K562 (cell line): Measurements from ENCODE around the gene LSR. TPM values are rescaled to one million over a fixed set of nuclear protein-coding genes. Genes with fewer than 3 reads are reported as not detected.

Source experiments
- ATAC-seq: fragments of 200-7000 bp; cut with Tn5 transposase; 3 replicates; pipeline ENCODE4 v1.9.1; 2020; ENCODE audit warnings: moderate library complexity
- BruUV-seq: library from RNA; stranded (reverse); fragments of 400-500 nt; replicated peaks from 2 replicates; lab custom pipeline; 2021; lab: Mats Ljungman, UMichigan
- CTCF ChIA-PET: fragments of 300-600 bp; formaldehyde crosslinking; extraction: SDS; loops from one replicate; lab custom pipeline; 2021; ENCODE audit warnings: low intra/inter-chr PET ratio; lab: Yijun Ruan, JAX
- POLR2A ChIA-PET: fragments of 300-600, 350-650 bp; sonication (Branson Sonifier 250); formaldehyde crosslinking; extraction: SDS; loops from one replicate; lab custom pipeline; 2021; ENCODE audit warnings: antibody characterized with exemption, inconsistent platforms; lab: Yijun Ruan, JAX
- DNase-seq, 4 experiments: peaks; one replicate each; pipeline versions ENCODE4 v3.0.0 to v3.0.0-alpha.2; 2011 to 2018; ENCODE audit warnings: low spot score in 3 of 4, mixed read lengths in 3 of 4; ENCODE audit errors: extremely low read depth in 1 of 4
- FAIRE-seq: peaks from 2 replicates; lab custom pipeline; 2011; peaks lifted over from hg19 to GRCh38; lab: Jason Lieb, UNC
- H2AFZ ChIP-seq: 2 replicates; pipeline ENCODE4 v1.6.0; 2011; ENCODE audit warnings: low read depth, low read length, control low read depth, inconsistent platforms
- H3K27ac ChIP-seq: fragments of 200-600 bp; 3 replicates; pipeline ENCODE4 v1.8.0; 2011; ENCODE audit warnings: low read depth, mild to moderate bottlenecking, control low read depth, inconsistent platforms, low read length, moderate library complexity, mixed read lengths; ENCODE audit errors: extremely low read depth
- H3K27me3 ChIP-seq, 2 experiments: fragments of 300-600 bp in 1 of 2; 2 replicates in 1 of 2; 3 replicates in 1 of 2; pipeline versions ENCODE4 v1.6.0 to v1.8.0; 2011; ENCODE audit warnings: inconsistent platforms in 2 of 2, low read length in 2 of 2, mild to moderate bottlenecking in 1 of 2, mixed read lengths in 1 of 2, moderate library complexity in 1 of 2; ENCODE audit not compliant: control insufficient read depth in 2 of 2, insufficient read depth in 2 of 2
- H3K36me3 ChIP-seq: fragments of 300-600 bp; 3 replicates; pipeline ENCODE4 v1.8.0; 2011; ENCODE audit warnings: mild to moderate bottlenecking, low read length, inconsistent platforms; ENCODE audit not compliant: control insufficient read depth, insufficient read depth
- H3K4me1 ChIP-seq, 2 experiments: fragments of 200-600 bp in 1 of 2; replicated peaks in 1 of 2; 2 replicates in 1 of 2; 3 replicates in 1 of 2; pipeline versions ENCODE4 v1.5.1 to v1.8.0; 2011; ENCODE audit warnings: inconsistent platforms in 2 of 2, low read length in 2 of 2, mild to moderate bottlenecking in 1 of 2, mixed read lengths in 1 of 2, moderate library complexity in 1 of 2; ENCODE audit not compliant: control insufficient read depth in 2 of 2, insufficient read depth in 2 of 2
- H3K4me2 ChIP-seq: 2 replicates; pipeline ENCODE4 v1.6.1; 2011; ENCODE audit warnings: low read length, control low read depth, inconsistent platforms, mixed read lengths; ENCODE audit not compliant: insufficient read depth
- H3K4me3 ChIP-seq: fragments of 200-600 bp; sonication (generic), shearing (Covaris generic); 2 replicates; pipeline ENCODE4 v1.5.1; 2016; ENCODE audit warnings: control low read depth, inconsistent platforms
- H3K79me2 ChIP-seq: fragments of 200-600 bp; 3 replicates; pipeline ENCODE4 v1.8.0; 2011; ENCODE audit warnings: low read length, inconsistent platforms; ENCODE audit not compliant: control insufficient read depth, insufficient read depth
- H3K9ac ChIP-seq, 2 experiments: 2 replicates each; pipeline versions ENCODE4 v1.6.0 to v1.6.1; 2011; ENCODE audit warnings: low read depth in 2 of 2, low read length in 2 of 2, control low read depth in 1 of 2, inconsistent platforms in 1 of 2, mild to moderate bottlenecking in 1 of 2, mixed read lengths in 1 of 2; ENCODE audit not compliant: insufficient read depth in 1 of 2
- H3K9me1 ChIP-seq: one replicate; pipeline ENCODE4 v1.6.0; 2011; ENCODE audit warnings: inconsistent platforms, mild to moderate bottlenecking, low read length, moderate library complexity; ENCODE audit not compliant: control insufficient read depth, insufficient read depth
- H3K9me3 ChIP-seq: replicated peaks from 2 replicates; pipeline ENCODE4 v1.5.1; 2011; ENCODE audit warnings: low read depth, low read length, inconsistent platforms; ENCODE audit not compliant: control insufficient read depth, insufficient read depth
- H4K20me1 ChIP-seq: replicated peaks from 2 replicates; pipeline ENCODE4 v1.6.1; 2011; ENCODE audit warnings: low read length, inconsistent platforms, mixed read lengths; ENCODE audit not compliant: control insufficient read depth, insufficient read depth
- MYNN ChIP-seq, 2 experiments: sonication (generic); formaldehyde crosslinking in 1 of 2; IDR thresholded peaks; 2 replicates each; pipeline versions ENCODE4 v1.5.0 to v1.6.1; 2016 to 2020; ENCODE audit warnings: antibody characterized with exemption in 1 of 2, missing genetic modification reagents in 1 of 2
- RBFOX2 ChIP-seq: fragments of 200-400 bp; formaldehyde crosslinking; IDR thresholded peaks from 2 replicates; pipeline ENCODE4 v1.6.1; 2017; ENCODE audit warnings: low read depth, mild to moderate bottlenecking, low read length, moderate library complexity
- ZC3H4 ChIP-seq: sonication (generic); formaldehyde crosslinking; IDR thresholded peaks from 2 replicates; pipeline ENCODE4 v1.9.0; 2021; ENCODE audit warnings: missing genetic modification reagents, borderline replicate concordance
- ZNF830 ChIP-seq: fragments of 250-450 bp; sonication (Bioruptor Pico); IDR thresholded peaks from 2 replicates; pipeline ENCODE4 v1.5.0; 2021; ENCODE audit warnings: mild to moderate bottlenecking
- WGBS: fragments of 100-300 bp; shearing (Covaris generic); methylation state at CpG from one replicate; pipeline ENCODE4 v1.1.6; 2016; ENCODE audit warnings: low coverage, mixed read lengths; ENCODE audit not compliant: insufficient coverage; ENCODE audit errors: missing lambda C conversion rate; 5-methylcytosine and 5-hydroxymethylcytosine counted together
- in situ Hi-C: fragments of 300-500 bp; cut with MboI; formaldehyde crosslinking; loops from 4 replicates; pipeline ENCODE4 v1.15.0; 2018; ENCODE audit warnings: inconsistent platforms, mixed read lengths
- intact Hi-C: fragments of 100-400 bp; cut with micrococcal nuclease; formaldehyde crosslinking; loops from 2 replicates; pipeline ENCODE4 v1.14.2; 2022
- polyA plus RNA-seq, 8 experiments: library from polyadenylated mRNA; depleted of rRNA in 4 of 8; stranded (reverse) in 5 of 8; unstranded in 3 of 8; fragments of >200 nt; fragmentation: Nextera tagmentation in 2 of 8; fragmentation: Illumina TruSeq in 1 of 8; extraction: Ambion mirVana in 2 of 8; extraction: Trizol in 1 of 8; gene quantifications; 2 replicates each; pipeline versions ENCODE4 v1.2.1 to v1.2.3, GENCODE V29; 2011 to 2014; ENCODE audit warnings: inconsistent platforms in 1 of 8, missing spikeins in 1 of 8
- total RNA-seq, 7 experiments: library from RNA; depleted of rRNA in 6 of 7; stranded (reverse); fragments of >200 nt in 6 of 7; fragmentation: Illumina TruSeq in 2 of 7; extraction: Trizol in 2 of 7; gene quantifications; 2 replicates each; pipeline versions ENCODE4 v1.2.1 to v1.2.3, GENCODE V29; 2011 to 2021; ENCODE audit warnings: low replicate concordance in 1 of 7

The LSR gene
- total and polyA plus RNA-seq, 9 of the 15 experiments (the other 6 are each of a cell fraction or from before 2014, with no cell fraction given): 0.44 to 87.9 (median 28.0) TPM

GRCh38 chr19:35270381-35270811, 21.6 kb downstream of the LSR start:
- H3K4me3 ChIP-seq: peak overlapping the region; percentile 56; the same call in 1 of the 2 replicates
- H3K9ac ChIP-seq: peak overlapping the region in 1 of 2 experiments; percentile 79; a peak in 2 of 4 replicates
- H4K20me1 ChIP-seq: no peaks in the 10 kb centered on the region
- peaks cover 71% of the 10 kb centered on the region; the same call in 2 of the 3 replicates for H3K36me3 ChIP-seq
- DNase-seq: no peak
- no peaks in the 10 kb centered on the region for H3K9me1 ChIP-seq
- no TSS peak for BruUV-seq
- CTCF ChIA-PET: interaction anchor here (0.7 to 2.0 kb wide), 2 partner anchors 23 to 447 kb away, joined by 3 to 6 read pairs; partner anchors contain the start of gene KMT2B
- H3K4me1 ChIP-seq: peaks cover 15 to 42% of the 10 kb centered on the region in 2 experiments
- in situ Hi-C loops: loop anchor here (10.0 kb wide), 2 partner anchors 64 to 194 kb away; no protein-coding TSS in a partner anchor
- H2AFZ ChIP-seq: no peak overlapping the region
- peak overlapping the region; percentile 76; the same call in 1 of the 2 replicates for H3K4me2 ChIP-seq
- H3K27ac ChIP-seq: no peak overlapping the region
- TF ChIP-seq ZC3H4 (CRISPR knock-in tag) (0 out of 2 replicates have a peak, but pooled peaks have one; percentile 26), ZNF830 (CRISPR knock-in tag) (no peak), RBFOX2 (peak; percentile 59; the same call in 1 of the 2 replicates)
- intact Hi-C loops: no loop called here
- H3K27me3 ChIP-seq: no peaks in the 10 kb centered on the region
- no peak for ATAC-seq
- no peak for FAIRE-seq
- POLR2A ChIA-PET: interaction anchor here (0.6 to 1.2 kb wide), 2 partner anchors 48 to 68 kb away, joined by 4 to 6 read pairs; no protein-coding TSS in a partner anchor
- 96% methylated on average over 16 of the region's 16 CpGs for WGBS
- H3K79me2 ChIP-seq: peaks cover 23% of the 10 kb centered on the region
- H3K9me3 ChIP-seq: no peaks in the 10 kb centered on the region

GRCh38 chr19:35271546-35271945, 22.7 kb downstream of the LSR start:
- no peak overlapping the region for H3K4me3 ChIP-seq
- H3K4me2 ChIP-seq: no peak overlapping the region
- no TSS peak for BruUV-seq
- CTCF ChIA-PET: interaction anchor here (0.5 kb wide), 1 partner anchor 18 kb away, joined by 3 read pairs; no protein-coding TSS in a partner anchor
- intact Hi-C loops: no loop called here
- H3K9ac ChIP-seq: peak overlapping the region in 1 of 2 experiments; percentile 54; a peak in 1 of 4 replicates
- TF ChIP-seq RBFOX2 (peak; percentile 53), MYNN (IDR thresholded peaks at IDR 0.05) (no peak), MYNN (CRISPR knock-in tag; IDR thresholded peaks at IDR 0.05) (no peak)
- no peaks in the 10 kb centered on the region for H3K9me1 ChIP-seq
- H3K27me3 ChIP-seq: no peaks in the 10 kb centered on the region
- in situ Hi-C loops: loop anchor here (10.0 kb wide), 2 partner anchors 63 to 193 kb away; no protein-coding TSS in a partner anchor
- H3K36me3 ChIP-seq: peaks cover 65% of the 10 kb centered on the region; the same call in 2 of the 3 replicates
- H3K79me2 ChIP-seq: peaks cover 20% of the 10 kb centered on the region
- WGBS: over 99% methylated on average over 7 of the region's 7 CpGs
- DNase-seq (no peak), FAIRE-seq (no peak), ATAC-seq (no peak)
- no peak overlapping the region for H3K27ac ChIP-seq
- POLR2A ChIA-PET: no interaction called here
- no peak overlapping the region for H2AFZ ChIP-seq
- peaks cover 13 to 34% of the 10 kb centered on the region in 2 experiments for H3K4me1 ChIP-seq
- no peaks in the 10 kb centered on the region for H4K20me1 ChIP-seq
- no peaks in the 10 kb centered on the region for H3K9me3 ChIP-seq
